Measurements from ENCODE around the gene SERPINA3.

Gene SERPINA3

DNA sequence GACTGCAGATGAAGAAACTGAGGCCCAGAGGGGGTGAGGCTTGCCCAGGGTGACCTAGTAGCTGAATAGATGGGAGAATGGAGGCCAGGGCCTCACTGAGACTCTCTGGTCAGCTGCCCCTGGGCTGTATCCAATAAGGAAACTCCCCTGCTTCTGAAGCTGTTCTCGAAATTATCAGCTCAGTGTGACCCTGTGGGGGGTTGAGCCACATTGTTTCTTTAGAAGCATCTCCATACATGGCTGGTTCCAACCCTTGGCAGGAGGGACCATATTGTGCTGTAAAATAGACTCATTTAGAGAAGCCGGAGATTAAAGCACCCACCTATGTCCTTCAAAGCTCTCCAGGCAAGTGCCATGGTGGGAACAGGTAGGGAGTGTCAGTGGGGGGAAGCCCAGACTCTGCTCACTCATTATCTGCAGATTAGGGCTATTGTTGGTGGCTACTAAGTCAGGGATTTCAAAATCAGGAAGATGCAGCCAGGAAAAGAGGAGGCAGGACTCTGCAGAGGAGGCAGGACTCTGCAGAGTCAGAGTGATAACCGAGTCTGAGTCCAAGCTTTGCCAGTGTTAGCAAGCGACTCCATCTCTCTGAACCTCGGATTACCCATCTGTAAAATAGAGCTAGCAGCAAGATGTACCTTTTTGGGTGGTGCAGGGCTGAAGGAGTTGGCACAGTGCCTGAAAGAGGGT, 27.5 kb upstream of the SERPINA3 start:
- DNase-seq (ENCODE audit: low read depth) = no peak
- TF ChIP-seq, protein P1, sequence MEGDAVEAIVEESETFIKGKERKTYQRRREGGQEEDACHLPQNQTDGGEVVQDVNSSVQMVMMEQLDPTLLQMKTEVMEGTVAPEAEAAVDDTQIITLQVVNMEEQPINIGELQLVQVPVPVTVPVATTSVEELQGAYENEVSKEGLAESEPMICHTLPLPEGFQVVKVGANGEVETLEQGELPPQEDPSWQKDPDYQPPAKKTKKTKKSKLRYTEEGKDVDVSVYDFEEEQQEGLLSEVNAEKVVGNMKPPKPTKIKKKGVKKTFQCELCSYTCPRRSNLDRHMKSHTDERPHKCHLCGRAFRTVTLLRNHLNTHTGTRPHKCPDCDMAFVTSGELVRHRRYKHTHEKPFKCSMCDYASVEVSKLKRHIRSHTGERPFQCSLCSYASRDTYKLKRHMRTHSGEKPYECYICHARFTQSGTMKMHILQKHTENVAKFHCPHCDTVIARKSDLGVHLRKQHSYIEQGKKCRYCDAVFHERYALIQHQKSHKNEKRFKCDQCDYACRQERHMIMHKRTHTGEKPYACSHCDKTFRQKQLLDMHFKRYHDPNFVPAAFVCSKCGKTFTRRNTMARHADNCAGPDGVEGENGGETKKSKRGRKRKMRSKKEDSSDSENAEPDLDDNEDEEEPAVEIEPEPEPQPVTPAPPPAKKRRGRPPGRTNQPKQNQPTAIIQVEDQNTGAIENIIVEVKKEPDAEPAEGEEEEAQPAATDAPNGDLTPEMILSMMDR (IDR thresholded peaks at IDR 0.05; ENCODE audit: insufficient read depth, low read depth, low read length, missing control alignments) = no peak
- H3K4me3 ChIP-seq (ENCODE audit: low read depth, low read length) = no peak overlapping the region

DNA sequence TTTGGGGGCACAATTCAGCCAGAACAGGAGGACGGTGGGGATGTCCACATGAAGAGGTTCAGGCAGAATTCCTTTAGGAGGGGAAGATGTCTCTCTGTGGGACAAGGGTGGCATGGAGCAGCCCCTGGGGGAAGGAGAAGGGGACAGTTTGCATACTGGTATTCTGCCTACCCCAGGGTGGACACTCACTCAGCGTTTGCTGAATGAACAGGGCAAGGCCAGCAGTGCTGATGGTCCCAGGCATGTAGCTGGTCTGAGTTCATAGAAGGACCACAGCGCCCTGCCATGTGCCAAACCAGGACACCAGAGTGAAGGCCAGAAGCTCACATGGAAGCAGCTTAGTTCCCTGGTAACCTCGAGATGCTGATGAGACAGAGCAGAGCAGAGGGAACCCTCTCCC, 25.6 kb upstream of the SERPINA3 start:
- TF ChIP-seq, protein P1 (IDR thresholded peaks at IDR 0.05; ENCODE audit: insufficient read depth, low read depth, low read length, missing control alignments) = no peak
- DNase-seq (ENCODE audit: low read depth) = no peak
- H3K4me3 ChIP-seq (ENCODE audit: low read depth, low read length) = no peak overlapping the region

DNA sequence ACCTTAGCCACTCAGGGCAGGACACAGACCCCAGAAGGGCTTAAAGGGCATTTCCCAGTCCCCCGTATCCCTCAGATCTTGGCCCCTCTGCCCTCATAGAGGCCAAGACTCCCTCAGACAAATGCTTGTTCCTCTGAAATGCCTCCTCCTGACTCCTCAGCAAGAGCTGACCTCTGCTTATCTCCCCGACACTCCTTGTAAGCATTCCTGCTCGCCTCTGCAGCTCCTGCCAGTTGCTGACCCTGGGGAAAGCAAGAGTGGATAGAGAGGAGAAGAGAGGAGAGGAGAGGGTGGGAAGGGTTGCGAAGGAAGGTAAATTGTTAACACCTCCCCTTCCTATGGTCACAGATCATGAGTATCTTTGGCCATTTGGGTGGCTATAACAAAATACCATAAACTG, 23.9 kb upstream of the SERPINA3 start:
- DNase-seq (ENCODE audit: low read depth) = no peak
- H3K4me3 ChIP-seq (ENCODE audit: low read depth, low read length) = no peak overlapping the region
- TF ChIP-seq, protein P1 (IDR thresholded peaks at IDR 0.05; ENCODE audit: insufficient read depth, low read depth, low read length, missing control alignments) = no peak

DNA sequence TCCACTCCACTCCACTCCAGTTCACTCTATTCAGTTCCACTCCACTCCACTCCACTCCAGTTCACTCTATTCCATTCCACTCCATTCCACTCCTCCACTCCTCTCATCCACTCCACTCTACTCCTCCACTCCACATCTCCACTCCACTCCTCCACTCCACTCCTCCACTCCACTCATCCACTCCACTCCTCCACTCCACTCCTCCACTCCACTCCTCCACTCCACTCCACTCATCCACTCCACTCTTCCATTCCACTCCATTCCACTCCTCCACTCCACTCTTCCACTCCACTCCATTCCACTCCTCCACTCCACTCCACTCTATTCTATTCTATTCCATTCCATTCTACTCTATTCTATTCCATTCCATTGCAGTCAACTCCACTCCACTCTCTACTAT, 21.1 kb upstream of the SERPINA3 start:
- TF ChIP-seq, protein P1 (IDR thresholded peaks at IDR 0.05; ENCODE audit: insufficient read depth, low read depth, low read length, missing control alignments) = no peak
- no peak for DNase-seq (ENCODE audit: low read depth)
- H3K4me3 ChIP-seq (ENCODE audit: low read depth, low read length) = no peak overlapping the region

DNA sequence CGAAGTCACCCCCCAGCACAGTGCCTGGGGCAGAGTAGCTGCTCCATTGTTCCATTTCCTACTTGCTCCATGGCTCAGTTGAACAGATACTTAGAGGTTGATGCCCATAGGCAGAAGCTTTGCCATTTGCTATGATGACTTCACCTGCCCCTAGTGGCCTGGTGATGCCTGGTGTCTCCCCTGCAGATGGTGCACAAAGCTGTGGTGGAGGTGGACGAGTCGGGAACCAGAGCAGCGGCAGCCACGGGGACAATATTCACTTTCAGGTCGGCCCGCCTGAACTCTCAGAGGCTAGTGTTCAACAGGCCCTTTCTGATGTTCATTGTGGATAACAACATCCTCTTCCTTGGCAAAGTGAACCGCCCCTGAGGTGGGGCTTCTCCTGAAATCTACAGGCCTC, 20.3 kb upstream of the SERPINA3 start:
- DNase-seq (ENCODE audit: low read depth) = no peak
- TF ChIP-seq, protein P1 (IDR thresholded peaks at IDR 0.05; ENCODE audit: insufficient read depth, low read depth, low read length, missing control alignments) = no peak
- no peak overlapping the region for H3K4me3 ChIP-seq (ENCODE audit: low read depth, low read length)

DNA sequence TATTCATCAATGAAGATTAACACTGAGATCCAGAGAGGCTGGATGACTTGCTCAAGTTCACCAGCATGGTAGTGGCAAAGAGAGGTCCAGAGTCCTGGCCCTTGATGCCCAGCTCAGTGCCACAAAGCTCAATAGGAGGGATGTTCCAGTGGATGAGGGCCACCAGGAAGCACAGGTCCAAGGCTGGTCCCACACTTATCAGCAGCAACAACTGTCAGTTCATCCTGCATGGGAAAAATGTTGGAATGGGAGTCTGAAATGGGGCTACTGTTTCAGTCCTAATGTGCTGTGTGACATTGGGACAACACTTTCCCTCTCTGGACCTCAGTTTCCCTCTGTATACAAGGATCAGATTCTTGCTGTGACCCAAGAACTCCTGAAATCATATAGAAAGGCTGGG, 19.7 kb upstream of the SERPINA3 start:
- TF ChIP-seq, protein P1 (IDR thresholded peaks at IDR 0.05; ENCODE audit: insufficient read depth, low read depth, low read length, missing control alignments) = no peak
- DNase-seq (ENCODE audit: low read depth) = no peak
- no peak overlapping the region for H3K4me3 ChIP-seq (ENCODE audit: low read depth, low read length)

DNA sequence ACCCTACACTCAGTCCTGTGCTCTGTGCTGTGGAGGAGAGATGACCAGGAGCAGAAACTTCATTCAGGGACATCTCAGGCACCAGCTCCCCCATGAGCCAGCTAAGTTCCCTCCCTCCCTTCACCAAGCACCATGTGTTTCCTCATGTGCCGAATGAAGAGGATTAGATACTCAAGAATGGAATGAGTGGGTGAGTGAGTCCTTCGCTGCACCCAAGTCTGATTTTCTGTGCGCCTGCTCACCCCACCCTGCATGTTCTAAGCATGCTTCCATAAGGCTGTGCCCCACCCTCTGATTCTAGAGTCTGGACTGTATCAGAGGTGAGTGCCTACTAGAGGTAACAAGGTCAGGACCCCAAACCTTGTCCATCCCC, 18.8 kb upstream of the SERPINA3 start:
- H3K4me3 ChIP-seq (ENCODE audit: low read depth, low read length) = no peak overlapping the region
- DNase-seq (ENCODE audit: low read depth) = no peak
- TF ChIP-seq, protein P1 (IDR thresholded peaks at IDR 0.05; ENCODE audit: insufficient read depth, low read depth, low read length, missing control alignments) = no peak

Measured in GM12865 (cell line).